K562 (cell line): ENCODE data around the gene PAEP.

ENCODE experiments used
- BMI1 ChIP-seq: fragments of 150-350 bp; IDR thresholded peaks from 2 replicates; pipeline ENCODE4 v1.6.1; 2014; ENCODE audit warnings: low read length
- CTCF ChIP-seq, 3 experiments: IDR thresholded peaks in 2 of 3; conservative IDR thresholded peaks in 1 of 3; 2 replicates each; pipeline ENCODE4 v1.5.1; 2011 to 2012; ENCODE audit warnings: low read length in 3 of 3, mild to moderate bottlenecking in 3 of 3, control low read depth in 2 of 3, improper control_type of control experiment in 1 of 3, inconsistent platforms in 1 of 3, low read depth in 1 of 3, mixed read lengths in 1 of 3, moderate library complexity in 1 of 3; ENCODE audit not compliant: insufficient read depth in 2 of 3
- MXI1 ChIP-seq: IDR thresholded peaks from 2 replicates; pipeline ENCODE4 v1.6.1; 2011; ENCODE audit warnings: low read depth, mild to moderate bottlenecking, improper control_type of control experiment, low read length
- POLR2AphosphoS5 ChIP-seq: IDR thresholded peaks from 2 replicates; pipeline ENCODE4 v1.6.1; 2011; ENCODE audit warnings: mild to moderate bottlenecking, low read depth, low read length, moderate library complexity; ENCODE audit not compliant: control insufficient read depth, insufficient read depth
- SREBF2 ChIP-seq: sonication (generic); formaldehyde crosslinking; IDR thresholded peaks from 2 replicates; pipeline ENCODE4 v1.4.0; 2020; ENCODE audit warnings: mild to moderate bottlenecking, missing genetic modification reagents
- TAF1 ChIP-seq: IDR thresholded peaks from 2 replicates; pipeline ENCODE4 v1.6.1; 2011; ENCODE audit warnings: mild to moderate bottlenecking, low read length, moderate library complexity; ENCODE audit not compliant: insufficient read depth, control insufficient read depth, severe bottlenecking; ENCODE audit errors: extremely low read depth
- TCF7L2 ChIP-seq: fragments of 150-350 bp; IDR thresholded peaks from 2 replicates; pipeline ENCODE4 v1.6.1; 2016; ENCODE audit warnings: low read depth, mild to moderate bottlenecking, low read length, moderate library complexity
- U2AF2 ChIP-seq: fragments of 200-400 bp; formaldehyde crosslinking; optimal IDR thresholded peaks from 2 replicates; pipeline ENCODE3; 2017; ENCODE audit warnings: low read depth, mild to moderate bottlenecking, low read length
- ZNF134 ChIP-seq: fragments of 250-450 bp; sonication (Bioruptor Pico); conservative IDR thresholded peaks from 2 replicates; pipeline ENCODE4 v1.4.0; 2020

DNA sequence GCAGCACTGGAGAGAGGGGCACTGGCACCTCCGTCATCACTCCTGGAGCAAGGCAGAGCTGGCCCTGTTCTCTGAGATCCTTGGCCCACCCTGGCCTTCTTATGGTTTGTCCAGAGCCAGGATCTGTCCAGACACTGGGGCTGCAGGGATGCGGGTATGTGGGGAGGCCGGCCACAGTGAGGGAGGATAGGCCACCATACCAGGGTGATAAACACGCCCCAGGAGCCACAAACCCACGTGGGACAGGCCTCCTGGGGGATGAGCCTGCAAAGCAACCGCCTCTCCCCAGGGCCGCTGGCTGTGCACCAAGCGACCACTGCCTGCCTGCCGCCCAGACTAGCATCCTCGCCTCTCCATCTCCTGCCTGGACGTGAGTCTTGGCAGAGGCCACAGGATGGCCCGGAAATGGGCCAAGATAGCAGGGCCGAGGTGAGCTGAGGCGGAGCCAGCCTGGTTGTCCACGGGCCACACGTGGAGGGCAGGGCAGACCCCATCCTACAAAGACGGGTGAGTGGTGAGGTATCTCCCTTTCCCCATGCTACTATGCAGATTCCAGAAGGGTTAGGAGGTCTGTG, 11.1 kb upstream of the PAEP start:
- TF ChIP-seq TCF7L2 (no peak), CTCF (IDR thresholded peaks at IDR 0.05 in 2 of 3, conservative IDR thresholded peaks at IDR 0.05 in 1 of 3; ENCODE audit: insufficient read depth in 2 of 3, low read depth in 1 of 3, low read length in 3 of 3) (no peak), POLR2AphosphoS5 (no peak), TAF1 (no peak), MXI1 (no peak), ZNF134 (CRISPR knock-in tag) (no peak), SREBF2 (CRISPR knock-in tag) (no peak), U2AF2 (no peak), BMI1 (no peak)
